OCI-LY3 (cell line): Measurements from ENCODE around the gene PRODH2.

Experiments used
- EZH2phosphoT487 ChIP-seq: fragments of 200-600 bp; shearing (Covaris generic); IDR thresholded peaks from 2 replicates; pipeline ENCODE4 v1.6.1; 2018; ENCODE audit warnings: antibody characterized with exemption, mixed run types, low read depth
- TF ChIP-seq, protein P1 (sequence below): fragments of 200-600, 300-600 bp; sonication (generic); IDR thresholded peaks from 2 replicates; pipeline ENCODE4 v1.5.1; 2014; ENCODE audit warnings: antibody characterized with exemption, low read length, low read depth

GRCh38 chr19:35797663-35798062, 15.0 kb downstream of the PRODH2 start:
- TF ChIP-seq, protein P1, sequence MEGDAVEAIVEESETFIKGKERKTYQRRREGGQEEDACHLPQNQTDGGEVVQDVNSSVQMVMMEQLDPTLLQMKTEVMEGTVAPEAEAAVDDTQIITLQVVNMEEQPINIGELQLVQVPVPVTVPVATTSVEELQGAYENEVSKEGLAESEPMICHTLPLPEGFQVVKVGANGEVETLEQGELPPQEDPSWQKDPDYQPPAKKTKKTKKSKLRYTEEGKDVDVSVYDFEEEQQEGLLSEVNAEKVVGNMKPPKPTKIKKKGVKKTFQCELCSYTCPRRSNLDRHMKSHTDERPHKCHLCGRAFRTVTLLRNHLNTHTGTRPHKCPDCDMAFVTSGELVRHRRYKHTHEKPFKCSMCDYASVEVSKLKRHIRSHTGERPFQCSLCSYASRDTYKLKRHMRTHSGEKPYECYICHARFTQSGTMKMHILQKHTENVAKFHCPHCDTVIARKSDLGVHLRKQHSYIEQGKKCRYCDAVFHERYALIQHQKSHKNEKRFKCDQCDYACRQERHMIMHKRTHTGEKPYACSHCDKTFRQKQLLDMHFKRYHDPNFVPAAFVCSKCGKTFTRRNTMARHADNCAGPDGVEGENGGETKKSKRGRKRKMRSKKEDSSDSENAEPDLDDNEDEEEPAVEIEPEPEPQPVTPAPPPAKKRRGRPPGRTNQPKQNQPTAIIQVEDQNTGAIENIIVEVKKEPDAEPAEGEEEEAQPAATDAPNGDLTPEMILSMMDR: no peak
- TF ChIP-seq EZH2phosphoT487: no peak
